AG04450 (cell line): ENCODE data around the gene NOLC1. TPM values are rescaled to one million over a fixed set of nuclear protein-coding genes. Genes with fewer than 3 reads are reported as not detected.

Experiments
- CTCF ChIA-PET: fragments of 300-600, 350-600 bp; formaldehyde crosslinking; extraction: SDS; loops from one replicate; lab custom pipeline; 2022; ENCODE audit warnings: antibody characterized with exemption, inconsistent platforms; lab: Charles Lee
- POLR2A ChIA-PET: fragments of 350-600 bp; formaldehyde crosslinking; extraction: SDS; loops from one replicate; lab custom pipeline; 2021; ENCODE audit warnings: antibody characterized with exemption, inconsistent platforms; lab: Yijun Ruan, JAX
- DNase-seq: peaks from one replicate; pipeline ENCODE4 v3.0.0-alpha.2; 2011; ENCODE audit warnings: low read depth, low spot score
- H3K27ac ChIP-seq: one replicate; pipeline ENCODE4 v1.5.1; 2012; ENCODE audit warnings: low read depth, low read length, control low read depth
- H3K27me3 ChIP-seq: one replicate; pipeline ENCODE4 v1.6.0; 2012; ENCODE audit warnings: low read length; ENCODE audit not compliant: control insufficient read depth, insufficient read depth
- H3K4me3 ChIP-seq: 2 replicates; pipeline ENCODE4 v1.5.1; 2011; ENCODE audit warnings: mild to moderate bottlenecking, low read depth, low read length, control low read depth
- H3K9me3 ChIP-seq: 2 replicates; pipeline ENCODE4 v1.5.1; 2012; ENCODE audit warnings: low read length; ENCODE audit not compliant: control insufficient read depth, insufficient read depth
- CTCF ChIP-seq: IDR thresholded peaks from 2 replicates; pipeline ENCODE4 v1.5.1; 2011; ENCODE audit warnings: low read depth, low read length, control low read depth, inconsistent platforms
- polyA plus RNA-seq: library from polyadenylated mRNA; depleted of rRNA; stranded (reverse); fragments of >200 nt; gene quantifications from 2 replicates; pipeline ENCODE4 v1.2.3, GENCODE V29; 2011

The NOLC1 gene
- polyA plus RNA-seq, 1 experiment = 80.8 TPM

- Histone ChIP-seq H3K27me3 (no peaks in the 10 kb centered on the region), H3K9me3 (no peaks in the 10 kb centered on the region; the same call in 1 of the 2 replicates), H3K4me3 (peak overlapping the region; percentile 20; the same call in 1 of the 2 replicates), H3K27ac (no peak overlapping the region)
- ChIA-PET CTCF (interaction anchor here (1.2 to 3.4 kb wide), 2 partner anchors 33 to 130 kb away, joined by 3 to 10 read pairs; no protein-coding TSS in a partner anchor), POLR2A (interaction anchor here (0.9 kb wide), 1 partner anchor 16 kb away, joined by 4 read pairs; the partner anchor contains the start of gene NOLC1)
- DNase-seq = no peak
- no peak for TF ChIP-seq CTCF
Measured at GRCh38 chr10:102135956-102136526, 16.1 kb upstream of the NOLC1 start.

- no peak for DNase-seq
- ChIA-PET CTCF (no interaction called here), POLR2A (interaction anchor here (2.6 kb wide), 1 partner anchor 19 kb away, joined by 8 read pairs; the partner anchor contains the start of gene LDB1)
- TF ChIP-seq CTCF = no peak
- no peak overlapping the region for H3K27ac ChIP-seq
- no peaks in the 10 kb centered on the region for H3K9me3 ChIP-seq
- H3K27me3 ChIP-seq = no peaks in the 10 kb centered on the region
- no peak overlapping the region for H3K4me3 ChIP-seq
Measured at GRCh38 chr10:102139281-102140110, 12.7 kb upstream of the NOLC1 start.

- Histone ChIP-seq H3K27ac (no peak overlapping the region), H3K4me3 (no peak overlapping the region), H3K9me3 (no peaks in the 10 kb centered on the region), H3K27me3 (no peaks in the 10 kb centered on the region)
- ChIA-PET CTCF (interaction anchor here (0.8 to 1.1 kb wide), 2 partner anchors 8 to 29 kb away, joined by 3 to 7 read pairs; no protein-coding TSS in a partner anchor), POLR2A (interaction anchor here (1.4 to 2.6 kb wide), 2 partner anchors 11 to 19 kb away, joined by 3 to 8 read pairs; partner anchors contain the start of gene LDB1)
- no peak for DNase-seq
- TF ChIP-seq CTCF = no peak
Measured at GRCh38 chr10:102140218-102140617, 12.0 kb upstream of the NOLC1 start.

GRCh38 chr10:102140913-102141540, 11.2 kb upstream of the NOLC1 start:
- ChIA-PET CTCF (interaction anchor here (0.6 to 1.1 kb wide), 3 partner anchors 9 to 28 kb away, joined by 3 to 7 read pairs (median 7); no protein-coding TSS in a partner anchor), POLR2A (interaction anchor here (1.4 kb wide), 1 partner anchor 10 kb away, joined by 3 read pairs; no protein-coding TSS in a partner anchor)
- Histone ChIP-seq H3K27me3 (no peaks in the 10 kb centered on the region), H3K4me3 (no peak overlapping the region), H3K9me3 (no peaks in the 10 kb centered on the region), H3K27ac (no peak overlapping the region)
- DNase-seq = no peak
- TF ChIP-seq CTCF = no peak
